Measurements from ENCODE around the gene LDLRAD1. TPM values are rescaled to one million over a fixed set of nuclear protein-coding genes. Genes with fewer than 3 reads are reported as not detected.

The LDLRAD1 gene
- polyA plus RNA-seq, 1 donor from 2014 or later, result not detected

- Histone ChIP-seq H2AFZ (ENCODE audit: low read depth, low read length) (peak within 1 kb of the TSS; percentile 76), H3K27me3 (ENCODE audit: insufficient read depth, low read depth, low read length) (no peaks in the 10 kb centered on the region), H3K36me3 (ENCODE audit: insufficient read depth, low read length) (no peaks in the 10 kb centered on the region), H3K4me3 (ENCODE audit: low read length) (peak within 1 kb of the TSS; percentile 83), H3K9me3 (ENCODE audit: low read length) (no peaks in the 10 kb centered on the region), H3K4me2 (ENCODE audit: low read length) (peak within 1 kb of the TSS; percentile 87), H3K9me2 (ENCODE audit: insufficient read depth, low read length) (no peaks in the 10 kb centered on the region), H3K79me2 (replicated peaks; ENCODE audit: insufficient read depth, low read length) (peaks cover 38% of the 10 kb centered on the region), H4K20me1 (ENCODE audit: insufficient read depth) (no peaks in the 10 kb centered on the region), H3K27ac (ENCODE audit: low read length) (peak within 1 kb of the TSS; percentile 96), H3K9ac (ENCODE audit: low read length) (peak within 1 kb of the TSS; percentile 96), H3F3A (ENCODE audit: insufficient read depth, low read length, poor library complexity, severe bottlenecking) (no peaks in the 10 kb centered on the region)
- no peak for TF ChIP-seq RAD21 (conservative IDR thresholded peaks at IDR 0.05)
- TF ChIP-seq CTCF (IDR thresholded peaks at IDR 0.05; ENCODE audit: poor library complexity, severe bottlenecking), result peak; percentile 37
- TF ChIP-seq TAF1 (IDR thresholded peaks at IDR 0.05; ENCODE audit: low read depth), result peak; percentile 86
- TF ChIP-seq, protein P1, sequence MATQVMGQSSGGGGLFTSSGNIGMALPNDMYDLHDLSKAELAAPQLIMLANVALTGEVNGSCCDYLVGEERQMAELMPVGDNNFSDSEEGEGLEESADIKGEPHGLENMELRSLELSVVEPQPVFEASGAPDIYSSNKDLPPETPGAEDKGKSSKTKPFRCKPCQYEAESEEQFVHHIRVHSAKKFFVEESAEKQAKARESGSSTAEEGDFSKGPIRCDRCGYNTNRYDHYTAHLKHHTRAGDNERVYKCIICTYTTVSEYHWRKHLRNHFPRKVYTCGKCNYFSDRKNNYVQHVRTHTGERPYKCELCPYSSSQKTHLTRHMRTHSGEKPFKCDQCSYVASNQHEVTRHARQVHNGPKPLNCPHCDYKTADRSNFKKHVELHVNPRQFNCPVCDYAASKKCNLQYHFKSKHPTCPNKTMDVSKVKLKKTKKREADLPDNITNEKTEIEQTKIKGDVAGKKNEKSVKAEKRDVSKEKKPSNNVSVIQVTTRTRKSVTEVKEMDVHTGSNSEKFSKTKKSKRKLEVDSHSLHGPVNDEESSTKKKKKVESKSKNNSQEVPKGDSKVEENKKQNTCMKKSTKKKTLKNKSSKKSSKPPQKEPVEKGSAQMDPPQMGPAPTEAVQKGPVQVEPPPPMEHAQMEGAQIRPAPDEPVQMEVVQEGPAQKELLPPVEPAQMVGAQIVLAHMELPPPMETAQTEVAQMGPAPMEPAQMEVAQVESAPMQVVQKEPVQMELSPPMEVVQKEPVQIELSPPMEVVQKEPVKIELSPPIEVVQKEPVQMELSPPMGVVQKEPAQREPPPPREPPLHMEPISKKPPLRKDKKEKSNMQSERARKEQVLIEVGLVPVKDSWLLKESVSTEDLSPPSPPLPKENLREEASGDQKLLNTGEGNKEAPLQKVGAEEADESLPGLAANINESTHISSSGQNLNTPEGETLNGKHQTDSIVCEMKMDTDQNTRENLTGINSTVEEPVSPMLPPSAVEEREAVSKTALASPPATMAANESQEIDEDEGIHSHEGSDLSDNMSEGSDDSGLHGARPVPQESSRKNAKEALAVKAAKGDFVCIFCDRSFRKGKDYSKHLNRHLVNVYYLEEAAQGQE (IDR thresholded peaks at IDR 0.05; ENCODE audit: borderline replicate concordance), result peak; percentile 70
- TF ChIP-seq EZH2 (IDR thresholded peaks at IDR 0.05; ENCODE audit: borderline replicate concordance, insufficient read depth, low read length, poor library complexity, severe bottlenecking), result no peak
- peak; percentile 86 for TF ChIP-seq POLR2AphosphoS5 (IDR thresholded peaks at IDR 0.05)
- TF ChIP-seq SMC3 (conservative IDR thresholded peaks at IDR 0.05; ENCODE audit: poor library complexity), result peak; percentile 24
- peak; percentile 77 for TF ChIP-seq MXI1 (conservative IDR thresholded peaks at IDR 0.05; ENCODE audit: poor library complexity, severe bottlenecking)
- peak; percentile 57 for TF ChIP-seq EP300 (conservative IDR thresholded peaks at IDR 0.05; ENCODE audit: poor library complexity, severe bottlenecking)
Observed at GRCh38 chr1:54052934-54053744, 35.2 kb upstream of the LDLRAD1 start, which contains the start of the genes TCEANC2 and TMEM59. TCEANC2 (plus strand) TSS chr1:54053608; CDS start chr1:54054423, 815 bp downstream. TMEM59 (minus strand) TSS chr1:54053204; CDS start chr1:54053188, 16 bp downstream.

GRCh38 chr1:54052431-54052933 lies 34.5 kb upstream of the LDLRAD1 start:
- Histone ChIP-seq H3K4me3 (ENCODE audit: low read length) (peak overlapping the region; percentile 83), H3K9me2 (ENCODE audit: insufficient read depth, low read length) (no peaks in the 10 kb centered on the region), H4K20me1 (ENCODE audit: insufficient read depth) (no peaks in the 10 kb centered on the region), H3F3A (ENCODE audit: insufficient read depth, low read length, poor library complexity, severe bottlenecking) (no peaks in the 10 kb centered on the region), H2AFZ (ENCODE audit: low read depth, low read length) (peak overlapping the region; percentile 76), H3K9ac (ENCODE audit: low read length) (peak overlapping the region; percentile 96), H3K27me3 (ENCODE audit: insufficient read depth, low read depth, low read length) (no peaks in the 10 kb centered on the region), H3K79me2 (replicated peaks; ENCODE audit: insufficient read depth, low read length) (peaks cover 45% of the 10 kb centered on the region), H3K4me2 (ENCODE audit: low read length) (peak overlapping the region; percentile 87), H3K9me3 (ENCODE audit: low read length) (no peaks in the 10 kb centered on the region), H3K36me3 (ENCODE audit: insufficient read depth, low read length) (no peaks in the 10 kb centered on the region), H3K27ac (ENCODE audit: low read length) (peak overlapping the region; percentile 96)
- TF ChIP-seq RAD21 (conservative IDR thresholded peaks at IDR 0.05) (peak; percentile 14), EZH2 (IDR thresholded peaks at IDR 0.05; ENCODE audit: borderline replicate concordance, insufficient read depth, low read length, poor library complexity, severe bottlenecking) (no peak), SMC3 (conservative IDR thresholded peaks at IDR 0.05; ENCODE audit: poor library complexity) (no peak), MXI1 (conservative IDR thresholded peaks at IDR 0.05; ENCODE audit: poor library complexity, severe bottlenecking) (no peak), POLR2AphosphoS5 (IDR thresholded peaks at IDR 0.05) (peak; percentile 77), TAF1 (IDR thresholded peaks at IDR 0.05; ENCODE audit: low read depth) (no peak), EP300 (conservative IDR thresholded peaks at IDR 0.05; ENCODE audit: poor library complexity, severe bottlenecking) (peak; percentile 12), CTCF (IDR thresholded peaks at IDR 0.05; ENCODE audit: poor library complexity, severe bottlenecking) (no peak)
- TF ChIP-seq, protein P1 (IDR thresholded peaks at IDR 0.05; ENCODE audit: borderline replicate concordance), result peak; percentile 65

Measured in neural cell (in vitro differentiated cells).